ENCODE data around the gene HOXA6.

GRCh38 chr7:27106901-27107240 is 40.7 kb downstream of the HOXA6 start:
- no peak for TF ChIP-seq CTCF (IDR thresholded peaks at IDR 0.05; ENCODE audit: insufficient read depth, low read length)
- no peak for TF ChIP-seq POLR2AphosphoS5 (IDR thresholded peaks at IDR 0.05; ENCODE audit: low read depth)
- TF ChIP-seq GABPA (IDR thresholded peaks at IDR 0.05; ENCODE audit: low read depth) = no peak
